Left kidney (tissue), 2 donors: ENCODE data around the gene POLA1. TPM values are rescaled to one million over a fixed set of nuclear protein-coding genes. Genes with fewer than 3 reads are reported as not detected.
A peak's percentile ranks its signal among the peaks of the same experiment; 100 is the strongest.

Experiments
- DNase-seq: peaks from one replicate; pipeline ENCODE4 v3.0.0-alpha.2; 2013
- polyA plus RNA-seq: library from polyadenylated mRNA; unstranded; fragments of 120-200 nt; gene quantifications from one replicate; pipeline ENCODE4 v1.2.1, GENCODE V29; 2013; ENCODE audit not compliant: insufficient read length

POLA1 gene
- polyA plus RNA-seq, 1 donor, result 21.5 TPM

DNA sequence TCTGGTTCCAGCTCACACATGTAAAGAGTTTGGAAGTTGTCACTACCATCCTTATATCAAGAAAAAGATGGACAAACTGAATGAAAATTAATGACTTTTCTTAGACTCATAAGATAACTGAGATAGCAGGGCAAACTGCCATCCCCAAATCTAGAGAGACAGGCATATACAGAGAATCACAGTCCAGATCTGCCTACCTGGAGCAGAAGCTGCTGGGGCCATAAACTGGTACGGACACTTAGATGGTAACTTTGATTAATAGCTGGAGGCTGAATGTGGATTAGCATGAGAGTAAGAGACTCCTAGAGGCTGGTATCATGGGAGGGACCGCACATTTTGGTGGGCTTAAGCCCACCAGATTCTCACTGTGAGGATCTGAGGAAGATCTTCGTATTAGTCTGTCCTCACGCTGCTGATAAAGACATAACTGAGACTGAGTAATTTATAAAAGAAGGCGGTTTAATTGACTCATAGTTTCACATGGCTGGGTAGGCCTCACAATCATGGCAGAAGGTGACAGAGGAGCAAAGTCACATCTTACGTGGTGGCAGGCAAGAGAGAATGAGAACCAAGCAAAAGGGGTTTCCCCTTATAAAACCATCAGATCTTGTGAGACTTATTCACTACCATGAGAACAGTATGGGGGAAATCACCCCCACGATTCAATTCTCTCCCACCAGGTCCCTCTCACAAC is 10.8 kb upstream of the POLA1 start:
- no peak for DNase-seq

DNA sequence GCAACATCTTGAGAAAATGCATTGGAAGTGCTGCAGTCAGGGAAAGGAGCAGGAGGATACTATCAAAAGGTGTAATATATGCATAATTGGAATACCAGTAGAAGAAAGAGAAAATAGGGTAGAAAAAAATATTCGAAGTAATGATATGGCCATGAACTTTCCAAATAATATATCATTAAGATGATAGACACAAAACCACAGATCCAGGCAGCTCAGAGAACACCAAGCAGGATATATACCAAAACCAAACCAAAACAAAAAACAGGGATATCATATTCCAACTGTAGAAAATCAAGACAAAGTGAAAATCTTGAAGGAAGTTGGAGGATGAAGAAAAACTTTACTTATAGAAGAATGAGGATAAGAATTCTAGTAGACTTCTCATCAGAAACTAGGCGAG is 9.7 kb upstream of the POLA1 start:
- no peak for DNase-seq

DNA sequence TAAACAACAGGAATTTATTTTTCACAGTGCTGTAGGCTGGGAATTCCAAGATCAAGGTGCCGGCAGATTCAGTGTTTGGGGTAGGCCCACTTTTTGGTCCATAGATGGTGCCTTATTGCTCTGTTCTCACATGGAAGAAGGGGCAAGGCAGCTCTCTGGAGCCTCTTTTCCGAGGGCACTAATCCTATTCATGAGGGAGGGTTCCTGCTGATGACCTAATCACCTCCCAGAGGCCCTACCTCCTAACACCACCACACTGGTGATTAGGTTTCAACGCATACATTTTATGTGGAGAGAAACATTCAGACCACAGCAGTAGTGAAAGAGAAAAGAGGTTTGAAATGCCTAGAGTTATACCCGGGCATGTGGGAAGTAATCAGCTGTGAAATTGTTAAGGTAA is 1.4 kb upstream of the POLA1 start:
- DNase-seq, result no peak

DNA sequence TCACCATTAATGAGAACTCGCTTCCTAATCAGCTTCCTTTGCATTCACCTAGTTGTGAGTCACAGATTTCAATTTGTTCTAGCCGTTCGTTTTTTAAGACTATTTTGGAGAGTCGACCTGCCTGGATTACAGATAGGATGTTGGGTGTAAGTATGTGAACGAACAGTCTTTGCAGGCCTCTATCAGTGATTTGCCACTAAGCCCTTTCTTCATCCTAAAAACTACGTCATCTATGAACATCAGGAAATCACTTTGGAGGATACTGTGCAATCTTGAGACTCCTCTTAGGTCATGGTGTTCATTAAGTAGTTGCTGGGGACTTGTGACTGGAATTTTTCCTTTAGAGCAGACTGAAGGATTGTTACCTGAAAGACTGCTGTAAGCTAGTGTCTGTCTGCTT is 1.1 kb downstream of the POLA1 start:
- DNase-seq, result no peak

DNA sequence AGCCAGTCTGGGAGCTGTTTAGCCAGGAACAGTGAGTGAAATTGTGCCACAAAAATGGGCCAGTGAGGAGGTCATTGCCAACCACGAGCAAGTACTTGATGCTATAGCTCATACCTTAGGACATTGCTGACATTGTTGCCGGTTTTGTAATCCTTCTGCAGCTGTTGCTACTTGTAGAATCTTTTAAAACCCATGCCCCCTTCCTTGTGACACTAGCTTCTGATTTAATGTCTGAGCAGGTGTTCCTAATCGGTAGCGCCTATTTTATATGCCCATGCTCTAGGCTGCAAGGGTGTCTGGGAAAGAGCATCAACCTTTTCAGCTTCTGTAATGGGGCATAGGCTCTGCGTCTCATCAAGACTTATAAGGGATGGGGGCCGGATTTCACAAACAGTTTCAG is 2.6 kb downstream of the POLA1 start:
- DNase-seq, result no peak

DNA sequence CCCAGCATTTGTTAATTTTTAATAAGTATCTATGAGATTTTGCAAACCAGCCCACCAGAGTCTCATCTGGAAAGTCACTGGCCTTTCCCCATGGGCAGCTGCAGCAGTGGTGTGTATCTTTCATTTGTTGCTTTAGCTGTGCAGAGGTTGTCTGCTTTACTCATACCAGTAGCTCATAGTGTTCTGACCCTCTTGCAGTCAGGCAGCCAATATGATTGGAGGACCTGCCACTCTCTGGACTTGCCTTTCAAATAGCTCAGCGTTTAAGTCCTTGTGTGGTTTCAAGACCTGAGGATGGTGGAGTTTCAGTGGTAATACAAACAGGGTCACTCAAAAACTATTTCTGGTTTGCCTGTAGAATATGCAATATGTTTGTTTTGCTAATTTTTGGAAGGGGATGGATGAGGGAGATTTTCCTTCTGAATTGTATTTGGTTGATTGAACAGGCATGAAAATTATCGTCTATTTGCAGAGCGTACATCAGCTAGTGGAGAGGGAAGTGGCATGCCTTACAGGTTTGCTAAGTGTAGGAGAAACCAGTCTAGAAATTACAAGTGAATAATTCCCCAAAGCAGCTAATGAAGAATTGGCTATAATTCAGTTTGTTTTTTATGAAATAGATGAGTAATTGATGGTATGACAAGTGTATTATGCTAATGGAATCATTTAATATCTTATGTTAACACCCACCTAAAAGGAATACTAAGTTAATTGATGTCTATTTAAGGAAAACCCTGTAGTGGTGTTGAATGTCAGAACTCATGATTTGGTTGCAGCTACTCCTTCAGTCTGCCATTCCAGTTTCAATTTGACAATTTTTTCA is 8.9 kb downstream of the POLA1 start:
- no peak for DNase-seq

DNA sequence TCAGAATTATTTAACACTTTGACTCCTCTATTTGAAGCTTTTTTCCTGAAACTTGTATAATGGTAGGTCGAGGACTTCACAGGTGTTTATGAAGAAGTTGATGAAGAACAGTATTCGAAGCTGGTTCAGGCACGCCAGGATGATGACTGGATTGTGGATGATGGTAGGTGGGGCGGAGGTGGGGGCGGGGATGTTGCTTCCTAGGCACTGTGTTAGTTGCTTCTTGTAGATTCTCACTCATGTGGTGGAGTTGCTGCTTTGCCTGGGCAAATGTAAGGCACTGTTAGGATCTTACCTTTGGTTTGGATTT is 9.4 kb downstream of the POLA1 start:
- DNase-seq, result no peak

DNA sequence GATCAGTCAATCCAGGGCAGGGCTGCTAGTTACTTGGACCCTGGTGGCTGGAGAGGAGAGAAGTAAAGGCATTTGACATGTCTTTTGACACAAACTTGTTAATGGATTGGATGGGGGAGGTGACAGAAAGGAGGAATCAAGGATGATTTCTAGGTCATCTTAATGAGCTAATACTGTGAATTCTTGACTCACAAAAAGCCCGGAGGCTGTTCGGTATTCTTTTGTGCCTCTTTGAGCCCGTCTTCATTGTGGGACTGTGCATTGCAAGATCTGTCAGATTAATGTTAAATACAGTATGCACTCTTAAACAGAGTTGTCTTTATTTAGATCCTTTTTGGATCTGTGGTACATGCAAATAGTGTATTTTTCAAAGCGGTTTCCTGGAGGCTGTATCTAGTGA is 25.1 kb downstream of the POLA1 start:
- DNase-seq, result no peak

DNA sequence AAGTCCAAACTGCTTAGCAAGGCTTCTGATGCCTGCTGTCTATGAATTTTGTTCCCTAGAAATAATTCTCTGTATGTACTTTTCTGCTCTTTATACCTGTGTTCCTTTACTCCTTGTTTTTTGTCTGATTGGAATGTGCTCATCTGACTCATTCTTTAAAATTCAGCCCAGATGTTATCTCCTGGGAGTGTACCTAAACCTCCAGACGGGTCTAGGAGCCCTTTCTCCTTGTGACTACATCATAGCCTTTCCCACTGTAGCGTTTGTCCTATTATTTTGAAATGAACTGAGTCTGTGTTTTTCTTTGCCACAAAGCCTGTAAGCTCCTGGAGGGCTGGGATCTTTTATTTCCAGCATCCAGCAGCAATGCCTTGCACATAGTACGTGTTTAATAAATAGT is 26.3 kb downstream of the POLA1 start:
- DNase-seq, result no peak

DNA sequence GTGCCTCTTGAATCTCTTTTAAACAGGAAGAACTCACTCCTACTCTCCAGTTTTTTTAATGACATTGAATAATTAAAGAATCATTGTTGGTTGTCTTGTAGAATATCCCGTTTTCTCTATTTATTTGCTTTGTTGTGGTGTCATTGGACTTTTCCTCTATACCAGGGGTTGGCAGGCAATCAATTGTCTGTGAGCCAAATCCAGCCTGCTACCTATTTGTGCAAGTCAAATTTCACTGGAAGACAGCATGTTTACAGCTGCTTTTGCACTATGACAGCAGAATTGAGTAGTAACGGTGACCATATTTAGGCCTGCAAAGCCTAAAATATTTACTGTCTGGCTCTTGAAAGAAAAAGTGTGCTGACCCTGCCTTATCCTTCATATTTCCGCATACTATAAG is 34.8 kb downstream of the POLA1 start:
- DNase-seq, result no peak

DNA sequence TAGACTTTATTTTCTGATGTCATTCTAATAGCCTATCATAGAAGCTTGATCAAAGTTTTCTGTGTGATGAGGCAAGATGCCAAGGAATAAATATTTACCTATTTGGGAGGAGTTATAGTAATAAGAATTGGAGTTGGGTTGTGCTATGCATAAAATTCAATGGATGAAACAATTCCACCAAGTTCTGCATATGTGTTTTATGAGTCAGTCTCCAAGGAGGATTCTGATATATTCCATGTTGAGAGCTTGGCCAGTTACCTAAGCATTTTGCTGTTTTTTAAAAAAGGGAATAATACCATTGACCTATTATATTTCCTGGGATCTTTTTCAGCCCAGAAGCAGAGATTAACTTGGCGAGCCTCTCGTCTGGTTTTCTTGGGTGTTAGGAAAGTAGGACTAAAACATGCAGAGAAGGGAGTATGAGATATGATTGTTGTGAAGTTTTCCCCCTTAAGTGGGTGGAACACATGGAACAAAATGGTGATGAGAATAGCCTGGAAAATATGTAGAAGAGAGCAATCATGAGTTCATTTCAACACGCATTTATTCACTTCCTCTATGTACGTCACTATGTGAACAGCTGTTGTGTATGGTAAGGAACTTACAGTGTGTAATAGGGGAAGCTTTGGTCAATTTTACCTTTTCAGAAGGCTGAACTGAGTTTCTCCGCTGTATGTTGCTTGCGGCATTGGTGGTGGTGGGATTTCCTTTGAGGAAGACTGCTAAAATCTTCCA is 39.2 kb downstream of the POLA1 start:
- DNase-seq, result no peak

DNA sequence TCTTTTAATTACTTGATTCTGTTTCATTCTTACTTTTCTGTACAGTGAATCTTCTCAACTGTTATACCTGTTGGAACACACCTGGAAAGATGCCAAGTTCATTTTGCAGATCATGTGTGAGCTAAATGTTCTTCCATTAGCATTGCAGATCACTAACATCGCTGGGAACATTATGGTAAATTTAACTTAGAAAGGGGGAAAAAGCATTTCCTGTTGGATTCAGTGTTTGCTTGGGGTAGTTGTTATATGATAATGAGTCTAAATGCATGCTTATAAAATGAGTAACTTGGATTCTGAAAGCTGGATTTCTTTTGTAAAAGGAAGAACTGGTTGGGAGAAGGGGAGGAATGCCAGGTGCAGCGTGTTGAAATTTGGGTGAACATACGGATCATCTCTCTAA is 47.6 kb downstream of the POLA1 start:
- DNase-seq, result no peak

DNA sequence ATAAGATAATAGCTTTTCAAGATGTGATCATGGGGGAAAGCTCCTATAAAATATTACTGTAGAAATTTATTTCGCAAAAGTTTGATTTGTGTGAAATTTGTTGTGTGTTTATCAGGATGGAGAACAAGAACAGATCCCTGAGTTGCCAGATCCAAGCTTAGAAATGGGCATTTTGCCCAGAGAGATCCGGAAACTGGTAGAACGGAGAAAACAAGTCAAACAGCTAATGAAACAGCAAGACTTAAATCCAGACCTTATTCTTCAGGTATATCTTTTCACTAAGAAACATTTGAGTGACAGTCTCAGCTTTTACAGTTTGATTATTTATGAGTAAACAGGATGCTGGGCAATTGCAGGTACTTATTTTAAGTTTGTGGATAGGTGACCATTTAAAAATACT is 54.5 kb downstream of the POLA1 start:
- DNase-seq, result no peak

DNA sequence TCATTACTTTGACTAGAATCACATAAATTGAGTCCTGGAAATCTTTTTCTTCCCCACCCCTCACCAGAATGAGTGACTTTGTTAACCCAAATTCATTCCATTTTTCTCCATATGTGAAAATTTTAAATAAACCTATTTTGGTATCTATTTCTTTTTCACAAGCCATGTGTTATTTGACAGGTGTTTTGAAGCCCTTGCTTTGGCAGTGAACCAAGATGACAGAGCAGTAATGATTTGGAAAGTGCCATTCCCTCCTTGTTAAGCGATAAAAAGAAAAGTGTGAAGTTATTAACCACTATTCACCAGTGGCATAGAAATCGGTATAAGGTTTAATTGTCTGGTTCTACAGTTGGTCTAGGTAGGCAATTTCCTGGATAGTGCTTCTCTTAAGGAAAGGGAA is 66.1 kb downstream of the POLA1 start:
- no peak for DNase-seq

DNA sequence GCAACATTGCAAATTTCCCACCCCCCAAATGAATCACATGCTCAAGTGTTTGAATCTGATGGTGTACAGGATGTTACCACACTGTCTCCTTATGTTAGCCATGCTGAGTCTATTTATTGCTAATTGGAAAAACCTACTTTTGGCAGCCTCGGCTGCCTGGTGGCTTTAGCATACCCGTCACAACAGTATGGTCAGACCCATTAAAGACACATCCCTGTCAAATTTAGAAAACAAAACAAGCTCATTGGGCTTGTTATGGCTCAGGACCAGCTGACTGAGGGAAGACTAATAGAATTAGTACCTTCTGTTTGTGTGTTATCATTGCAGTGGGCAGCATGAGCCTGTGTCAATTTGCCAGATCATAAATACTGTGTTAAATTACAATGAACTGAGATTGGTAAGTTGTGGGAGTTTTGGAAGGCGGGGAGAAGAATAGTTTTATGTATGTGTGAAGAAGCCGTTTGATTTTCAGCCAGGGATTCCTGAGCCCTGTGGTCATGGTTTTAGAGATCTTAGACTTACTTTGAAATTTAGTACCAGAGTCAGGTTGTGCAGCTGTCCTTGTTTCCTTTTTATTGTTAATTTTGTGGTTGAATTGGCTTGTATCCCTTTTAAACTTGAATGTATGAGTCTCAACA is 66.8 kb downstream of the POLA1 start:
- DNase-seq, result peak; percentile 5

DNA sequence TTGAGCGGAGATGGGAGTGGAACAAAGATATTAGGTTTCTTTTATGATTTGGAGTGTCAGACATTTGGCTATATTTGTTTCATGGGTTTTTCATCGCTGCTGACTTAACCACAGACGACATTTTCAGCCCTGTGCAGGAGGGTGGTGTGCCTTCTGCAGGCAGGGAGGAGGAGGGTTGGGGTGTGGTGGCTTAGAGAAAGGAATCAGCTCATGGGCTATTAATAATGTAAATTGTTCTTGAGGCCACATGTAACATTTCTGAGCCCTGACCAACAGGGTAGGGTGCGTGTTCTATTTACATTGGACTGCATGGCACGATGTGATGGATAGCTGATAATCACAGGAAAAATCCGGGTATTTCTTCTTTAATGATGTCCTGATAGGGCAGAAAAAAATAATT is 67.6 kb downstream of the POLA1 start:
- DNase-seq, result no peak

DNA sequence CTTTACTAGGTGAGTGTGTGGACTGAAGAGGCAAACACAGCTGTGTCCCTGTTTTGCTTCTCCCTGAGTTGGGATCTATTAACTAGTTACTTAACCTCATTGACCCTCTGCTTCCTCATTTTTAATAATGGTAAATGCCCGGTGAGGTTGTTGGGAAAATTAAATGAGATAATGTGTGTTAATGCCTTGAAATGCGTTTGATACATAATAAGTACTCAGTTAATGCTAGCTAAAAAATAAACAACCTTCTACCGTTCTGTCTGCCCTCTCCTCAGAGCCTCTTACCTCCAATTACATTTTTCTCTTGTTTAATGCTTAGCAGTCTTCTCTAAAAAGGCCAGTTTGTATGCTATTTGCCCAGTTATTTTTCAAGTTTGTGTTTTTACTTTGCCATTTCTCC is 70.3 kb downstream of the POLA1 start:
- no peak for DNase-seq

DNA sequence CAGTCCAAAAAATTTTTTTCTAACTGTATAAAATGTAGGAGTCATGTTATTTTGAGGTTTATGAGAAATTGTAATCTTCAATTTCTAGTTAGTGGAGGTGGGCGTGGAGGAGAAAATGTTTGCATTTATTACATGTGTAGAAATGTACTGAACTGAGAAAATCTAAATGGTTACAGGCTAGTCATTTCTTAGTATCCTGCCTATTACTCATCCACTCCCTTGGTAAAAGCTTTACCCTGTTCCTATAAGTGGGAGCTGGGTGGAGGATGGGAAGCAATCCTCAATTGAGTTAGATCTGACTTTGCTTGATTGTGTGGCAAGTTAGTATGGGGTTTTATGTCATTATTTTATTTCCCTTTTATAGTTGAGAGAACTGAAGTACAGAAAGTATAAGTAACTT is 73.8 kb downstream of the POLA1 start:
- no peak for DNase-seq

DNA sequence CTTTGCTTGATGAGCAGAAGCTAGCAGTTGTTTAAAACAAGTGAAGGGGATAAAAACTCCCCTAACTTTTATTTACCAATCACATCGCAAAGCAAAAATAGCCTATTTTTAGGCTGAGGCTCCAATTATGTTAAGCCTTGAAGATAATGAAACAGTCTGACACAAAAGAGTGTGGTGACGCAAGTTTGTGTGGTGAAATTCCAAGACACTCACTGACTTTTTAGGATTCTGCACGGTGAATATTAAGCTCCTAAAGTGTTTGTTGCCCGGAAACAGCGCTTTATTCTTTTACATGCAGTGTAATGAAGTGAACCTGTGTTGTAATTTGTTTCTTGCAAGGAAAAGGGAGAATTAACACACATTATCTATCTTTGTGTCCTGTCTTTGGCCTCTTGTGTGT is 74.8 kb downstream of the POLA1 start:
- DNase-seq, result no peak

DNA sequence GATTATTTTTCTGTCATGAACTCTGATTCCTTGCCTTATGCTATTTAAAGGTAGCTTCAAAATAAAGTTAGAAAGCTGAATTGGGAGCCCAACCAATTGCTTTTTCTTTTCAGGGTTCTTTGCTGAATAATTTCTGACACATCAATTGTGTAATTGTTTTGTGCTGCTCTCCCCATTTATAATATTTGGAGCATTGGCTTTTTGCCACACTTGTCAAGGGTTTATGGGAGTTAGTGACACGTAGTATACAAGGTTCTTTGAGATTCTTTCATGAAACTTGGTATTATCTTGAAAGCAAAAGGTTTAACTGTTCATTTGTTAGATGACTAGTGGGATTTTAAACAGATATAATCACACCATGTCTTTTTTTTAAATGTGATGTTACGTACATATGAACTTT is 80.9 kb downstream of the POLA1 start:
- no peak for DNase-seq

DNA sequence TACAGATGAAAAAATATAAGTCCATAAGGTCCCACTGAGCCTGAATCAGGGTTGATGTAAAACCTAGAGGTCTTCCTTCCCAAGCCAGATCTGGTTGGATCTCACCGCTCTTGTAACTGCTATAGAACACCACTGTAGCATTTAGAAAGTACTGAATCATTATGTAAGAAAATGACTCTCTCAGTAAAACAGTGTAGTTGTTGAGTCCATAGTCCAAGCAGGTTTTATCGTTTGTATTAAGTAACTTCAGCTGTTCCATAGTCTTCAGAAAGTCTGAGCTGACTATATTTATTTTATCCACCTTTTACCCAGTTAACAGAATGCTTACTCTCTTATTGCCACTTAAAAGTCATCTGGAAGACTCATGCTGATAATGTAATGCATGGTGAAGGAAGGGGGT is 82.2 kb downstream of the POLA1 start:
- DNase-seq, result no peak

DNA sequence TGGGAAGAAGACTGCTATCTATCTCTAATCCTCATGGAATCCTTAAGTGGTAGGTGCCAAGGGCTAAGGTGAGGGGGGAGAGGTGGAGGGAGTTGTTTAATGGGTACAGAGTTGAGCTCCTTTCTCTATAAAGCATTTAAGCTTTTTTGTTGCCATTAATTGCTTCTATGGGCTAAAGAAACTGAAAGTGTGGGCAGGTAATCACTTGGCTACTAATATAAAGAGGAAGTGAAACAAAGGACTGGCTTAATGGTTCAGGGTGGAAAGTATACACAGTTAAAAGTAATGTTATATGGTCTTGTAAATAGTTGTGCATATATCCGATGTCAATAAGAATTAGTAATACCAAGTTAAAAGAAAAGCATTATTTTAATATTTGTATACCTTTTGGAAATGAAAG is 83.9 kb downstream of the POLA1 start:
- DNase-seq, result no peak

DNA sequence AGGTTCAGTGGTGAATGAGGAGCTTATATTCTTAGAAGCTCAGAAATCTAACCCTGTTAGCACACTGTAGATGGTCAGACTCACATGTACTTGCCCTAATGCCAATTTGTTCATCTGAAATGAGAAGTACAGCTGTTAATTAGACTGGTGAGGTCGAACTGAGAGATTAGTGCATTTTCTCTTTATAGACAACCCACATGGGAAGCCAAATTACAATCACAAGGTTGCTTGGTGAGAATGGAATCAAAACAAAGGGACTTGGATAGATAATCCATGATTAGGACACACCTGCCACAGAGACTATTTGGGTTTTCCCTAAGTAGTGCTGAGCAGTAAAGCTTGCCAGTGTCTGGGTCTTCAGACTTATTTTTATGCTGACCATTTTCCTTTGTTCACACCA is 88.3 kb downstream of the POLA1 start:
- no peak for DNase-seq
